T47D (cell line): ENCODE results near the gene MINK1.
"Not testable (repeated sequence)": the region's sequence is repeated elsewhere in the genome, so short reads cannot be mapped to it uniquely, and the experiment has no call there.

Experiments
- DNase-seq, 2 experiments: peaks; one replicate each; pipeline versions ENCODE4 v3.0.0 to v3.0.0-alpha.2; 2011 to 2012; ENCODE audit warnings: low read depth in 1 of 2, low spot score in 1 of 2
- JUND ChIP-seq: IDR thresholded peaks from 2 replicates; pipeline ENCODE4 v1.6.1; 2012; ENCODE audit warnings: low read depth
- in situ Hi-C: cut with HindIII; loops from 2 replicates; pipeline ENCODE4 v1.10.0; 2016; ENCODE audit warnings: low sequenced_read_pairs, low pct_unique_long_range_greater_than_20kb

Gene MINK1

GRCh38 chr17:4823373-4824089 lies 9.6 kb upstream of the MINK1 start:
- no peak for TF ChIP-seq JUND
- in situ Hi-C loops: no loop called here
- no peak for DNase-seq

GRCh38 chr17:4827399-4827798 lies 5.7 kb upstream of the MINK1 start:
- in situ Hi-C loops: no loop called here
- no peak for TF ChIP-seq JUND
- no peak for DNase-seq

- in situ Hi-C loops: not testable (repeated sequence)
These were observed 337 bp upstream of the MINK1 start for GRCh38 chr17:4832829-4833177.

GRCh38 chr17:4833941-4834680 lies 971 bp downstream of the MINK1 start:
- no peak for DNase-seq
- in situ Hi-C loops: no loop called here
- no peak for TF ChIP-seq JUND

More at GRCh38 chr17:4832829-4833177, 337 bp upstream of the MINK1 start:
- DNase-seq: not testable (repeated sequence)

GRCh38 chr17:4834681-4835020 lies 1.5 kb downstream of the MINK1 start:
- no peak for TF ChIP-seq JUND
- no peak for DNase-seq
- in situ Hi-C loops: no loop called here

- no peak for TF ChIP-seq JUND
- DNase-seq: no peak
- in situ Hi-C loops: no loop called here
These were observed 3.1 kb downstream of the MINK1 start for GRCh38 chr17:4836221-4836620.

GRCh38 chr17:4837471-4838308 lies 4.5 kb downstream of the MINK1 start:
- no peak for DNase-seq
- in situ Hi-C loops: no loop called here
- no peak for TF ChIP-seq JUND

GRCh38 chr17:4838309-4838785 lies 5.2 kb downstream of the MINK1 start:
- TF ChIP-seq JUND: no peak
- in situ Hi-C loops: no loop called here

GRCh38 chr17:4839221-4839620 lies 6.1 kb downstream of the MINK1 start:
- in situ Hi-C loops: no loop called here
- no peak for TF ChIP-seq JUND
- DNase-seq: no peak

More at GRCh38 chr17:4838309-4838785, 5.2 kb downstream of the MINK1 start:
- no peak for DNase-seq

- in situ Hi-C loops: no loop called here
- TF ChIP-seq JUND: no peak
- no peak for DNase-seq
These were observed 7.1 kb downstream of the MINK1 start for GRCh38 chr17:4839965-4840892.

- in situ Hi-C loops: no loop called here
- TF ChIP-seq JUND: no peak
- DNase-seq: no peak
These were observed 7.7 kb downstream of the MINK1 start for GRCh38 chr17:4840893-4841242.

- in situ Hi-C loops: no loop called here
- DNase-seq: no peak
- TF ChIP-seq JUND: no peak
These were observed 9.2 kb downstream of the MINK1 start for GRCh38 chr17:4842376-4842775.
